Dermis microvascular lymphatic vessel endothelial cell (primary cell): ENCODE results near the gene RALGAPA1. TPM values are rescaled to one million over a fixed set of nuclear protein-coding genes. Genes with fewer than 3 reads are reported as not detected.

Experiments used
- DNase-seq, 2 donors: peaks; one replicate each; pipeline versions ENCODE4 v3.0.0 to v3.0.0-alpha.2; 2010; ENCODE audit warnings: low read depth in 2 of 2
- total RNA-seq: library from RNA; depleted of rRNA; stranded (reverse); fragments of >200 nt; gene quantifications from 2 replicates; pipeline ENCODE4 v1.2.1, GENCODE V29; 2014

Gene RALGAPA1
- total RNA-seq, 1 donor from 2014 or later: 11.9 TPM

GRCh38 chr14:35549551-35549950, 259.5 kb downstream of the RALGAPA1 start:
- DNase-seq: no peak

GRCh38 chr14:35543006-35543405, 266.1 kb downstream of the RALGAPA1 start:
- DNase-seq: no peak

- no peak for DNase-seq
These were observed 269.1 kb downstream of the RALGAPA1 start for GRCh38 chr14:35539969-35540368.

GRCh38 chr14:35535483-35536112, 273.5 kb downstream of the RALGAPA1 start:
- no peak for DNase-seq

- peak; percentile 24 to 72 for DNase-seq
These were observed 274.1 kb downstream of the RALGAPA1 start for GRCh38 chr14:35534873-35535482.

GRCh38 chr14:35534208-35534872, 274.8 kb downstream of the RALGAPA1 start:
- peak in 1 of 2 donors; percentile 1 for DNase-seq

- DNase-seq: peak in 1 of 2 donors; percentile 78
These were observed 275.5 kb downstream of the RALGAPA1 start, which contains the start of gene INSM2 for GRCh38 chr14:35533357-35534207. INSM2 (plus strand) TSS chr14:35534164; CDS start chr14:35534253, 89 bp downstream.

GRCh38 chr14:35532783-35533356, 276.2 kb downstream of the RALGAPA1 start:
- DNase-seq: no peak

- DNase-seq: no peak
These were observed 276.9 kb downstream of the RALGAPA1 start for GRCh38 chr14:35531960-35532747.

- no peak for DNase-seq
These were observed 282.1 kb downstream of the RALGAPA1 start for GRCh38 chr14:35526962-35527361.

GRCh38 chr14:35525695-35526094, 283.4 kb downstream of the RALGAPA1 start:
- no peak for DNase-seq

GRCh38 chr14:35519986-35520385, 289.1 kb downstream of the RALGAPA1 start:
- peak in 1 of 2 donors; percentile 37 for DNase-seq

- DNase-seq: no peak
These were observed 293.2 kb downstream of the RALGAPA1 start for GRCh38 chr14:35515916-35516315.

- DNase-seq: no peak
These were observed 296.3 kb downstream of the RALGAPA1 start for GRCh38 chr14:35512765-35513164.

- DNase-seq: no peak
These were observed 299.2 kb downstream of the RALGAPA1 start for GRCh38 chr14:35509846-35510245.

GRCh38 chr14:35506927-35507326, 302.2 kb downstream of the RALGAPA1 start:
- peak in 1 of 2 donors; percentile 81 for DNase-seq

GRCh38 chr14:35506461-35506860, 302.6 kb downstream of the RALGAPA1 start:
- no peak for DNase-seq

- DNase-seq: no peak
These were observed 304.8 kb downstream of the RALGAPA1 start for GRCh38 chr14:35504260-35504659.

- DNase-seq: no peak
These were observed 305.4 kb downstream of the RALGAPA1 start for GRCh38 chr14:35503646-35504045.

GRCh38 chr14:35499180-35499579, 309.9 kb downstream of the RALGAPA1 start:
- DNase-seq: no peak

GRCh38 chr14:35495278-35495677, 313.8 kb downstream of the RALGAPA1 start:
- no peak for DNase-seq
